Endothelial cell of umbilical vein (primary cell): ENCODE data around the gene CAMK2N1.

ENCODE experiments used
- JUN ChIP-seq: IDR thresholded peaks from 2 replicates; pipeline ENCODE4 v1.6.1; 2011; ENCODE audit warnings: borderline replicate concordance, low read depth; ENCODE audit not compliant: insufficient read length, insufficient read depth
- POLR2A ChIP-seq: IDR thresholded peaks from 2 replicates; pipeline ENCODE4 v1.6.1; 2012; ENCODE audit warnings: low read depth, mild to moderate bottlenecking, control low read depth, low read length
- POLR2AphosphoS5 ChIP-seq: IDR thresholded peaks from 2 replicates; pipeline ENCODE4 v1.6.1; 2012; ENCODE audit warnings: low read depth, mild to moderate bottlenecking, control low read depth, low read length, moderate library complexity; ENCODE audit not compliant: insufficient read depth
- TF ChIP-seq, protein P1 (sequence below), 2 donors: IDR thresholded peaks; 1 replicate in 1 of 2; 2 replicates in 1 of 2; pipeline ENCODE4 v1.5.1; 2011; ENCODE audit warnings: low read length in 2 of 2, mild to moderate bottlenecking in 2 of 2, moderate library complexity in 2 of 2, control low read depth in 1 of 2, inconsistent platforms in 1 of 2, low read depth in 1 of 2; ENCODE audit not compliant: insufficient read depth in 1 of 2; ENCODE audit errors: extremely low read depth in 1 of 2

DNA sequence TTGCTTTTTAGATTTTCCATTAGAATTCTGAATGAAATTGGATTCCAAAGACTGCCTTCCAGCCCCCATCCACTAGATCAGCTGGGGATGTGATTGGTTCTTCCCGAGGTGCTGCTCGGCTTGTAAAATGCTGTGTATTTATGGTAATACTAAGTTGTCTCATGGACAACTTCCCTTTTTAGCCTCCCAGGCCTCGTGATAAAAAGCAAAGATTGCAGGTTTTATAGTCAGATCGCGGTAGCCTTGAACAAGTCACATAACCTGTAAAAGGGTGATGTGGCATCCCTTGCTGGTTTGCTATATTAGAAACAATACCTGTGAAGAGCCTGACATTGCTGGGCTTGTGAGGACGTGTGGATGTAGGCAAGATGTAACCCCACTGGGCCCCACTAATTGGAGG lies 11.5 kb upstream of the CAMK2N1 start:
- TF ChIP-seq POLR2AphosphoS5 (no peak), POLR2A (no peak), JUN (no peak)
- TF ChIP-seq, protein P1, sequence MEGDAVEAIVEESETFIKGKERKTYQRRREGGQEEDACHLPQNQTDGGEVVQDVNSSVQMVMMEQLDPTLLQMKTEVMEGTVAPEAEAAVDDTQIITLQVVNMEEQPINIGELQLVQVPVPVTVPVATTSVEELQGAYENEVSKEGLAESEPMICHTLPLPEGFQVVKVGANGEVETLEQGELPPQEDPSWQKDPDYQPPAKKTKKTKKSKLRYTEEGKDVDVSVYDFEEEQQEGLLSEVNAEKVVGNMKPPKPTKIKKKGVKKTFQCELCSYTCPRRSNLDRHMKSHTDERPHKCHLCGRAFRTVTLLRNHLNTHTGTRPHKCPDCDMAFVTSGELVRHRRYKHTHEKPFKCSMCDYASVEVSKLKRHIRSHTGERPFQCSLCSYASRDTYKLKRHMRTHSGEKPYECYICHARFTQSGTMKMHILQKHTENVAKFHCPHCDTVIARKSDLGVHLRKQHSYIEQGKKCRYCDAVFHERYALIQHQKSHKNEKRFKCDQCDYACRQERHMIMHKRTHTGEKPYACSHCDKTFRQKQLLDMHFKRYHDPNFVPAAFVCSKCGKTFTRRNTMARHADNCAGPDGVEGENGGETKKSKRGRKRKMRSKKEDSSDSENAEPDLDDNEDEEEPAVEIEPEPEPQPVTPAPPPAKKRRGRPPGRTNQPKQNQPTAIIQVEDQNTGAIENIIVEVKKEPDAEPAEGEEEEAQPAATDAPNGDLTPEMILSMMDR (IDR thresholded peaks at IDR 0.05; ENCODE audit: extremely low read depth in 1 of 2, insufficient read depth in 1 of 2, low read depth in 1 of 2, low read length in 2 of 2): no peak
